G401 (cell line): ENCODE measurements around the gene RSPO1. TPM values are rescaled to one million over a fixed set of nuclear protein-coding genes. Genes with fewer than 3 reads are reported as not detected.
"Not testable (repeated sequence)": the region's sequence is repeated elsewhere in the genome, so short reads cannot be mapped to it uniquely, and the experiment has no call there.

ENCODE experiments used
- DNase-seq: peaks from one replicate; pipeline ENCODE4 v3.0.0-alpha.2; 2015; ENCODE audit warnings: low spot score
- in situ Hi-C: cut with HindIII; loops from 2 replicates; pipeline ENCODE4 v1.10.0; 2016; ENCODE audit warnings: low sequenced_read_pairs, mixed read lengths
- total RNA-seq: library from RNA; depleted of rRNA; stranded (reverse); fragments of >200 nt; shearing (Covaris generic); gene quantifications from 2 replicates; pipeline ENCODE4 v1.2.3, GENCODE V29; 2014; rRNA removed

The RSPO1 gene, protein sequence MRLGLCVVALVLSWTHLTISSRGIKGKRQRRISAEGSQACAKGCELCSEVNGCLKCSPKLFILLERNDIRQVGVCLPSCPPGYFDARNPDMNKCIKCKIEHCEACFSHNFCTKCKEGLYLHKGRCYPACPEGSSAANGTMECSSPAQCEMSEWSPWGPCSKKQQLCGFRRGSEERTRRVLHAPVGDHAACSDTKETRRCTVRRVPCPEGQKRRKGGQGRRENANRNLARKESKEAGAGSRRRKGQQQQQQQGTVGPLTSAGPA
- total RNA-seq: 0.07 TPM in 1 of 2 replicates, not detected in the other

- in situ Hi-C loops: no loop called here
- DNase-seq: no peak
These were observed at the start of gene RSPO1 for GRCh38 chr1:37634244-37634991. TSS of gene RSPO1 (minus strand) at chr1:37634892. CDS start at chr1:37629661, 5,231 bp downstream.

- DNase-seq, in situ Hi-C loops: not testable (repeated sequence)
These were observed 49.5 kb upstream of the RSPO1 start for GRCh38 chr1:37684182-37684581.

DNA sequence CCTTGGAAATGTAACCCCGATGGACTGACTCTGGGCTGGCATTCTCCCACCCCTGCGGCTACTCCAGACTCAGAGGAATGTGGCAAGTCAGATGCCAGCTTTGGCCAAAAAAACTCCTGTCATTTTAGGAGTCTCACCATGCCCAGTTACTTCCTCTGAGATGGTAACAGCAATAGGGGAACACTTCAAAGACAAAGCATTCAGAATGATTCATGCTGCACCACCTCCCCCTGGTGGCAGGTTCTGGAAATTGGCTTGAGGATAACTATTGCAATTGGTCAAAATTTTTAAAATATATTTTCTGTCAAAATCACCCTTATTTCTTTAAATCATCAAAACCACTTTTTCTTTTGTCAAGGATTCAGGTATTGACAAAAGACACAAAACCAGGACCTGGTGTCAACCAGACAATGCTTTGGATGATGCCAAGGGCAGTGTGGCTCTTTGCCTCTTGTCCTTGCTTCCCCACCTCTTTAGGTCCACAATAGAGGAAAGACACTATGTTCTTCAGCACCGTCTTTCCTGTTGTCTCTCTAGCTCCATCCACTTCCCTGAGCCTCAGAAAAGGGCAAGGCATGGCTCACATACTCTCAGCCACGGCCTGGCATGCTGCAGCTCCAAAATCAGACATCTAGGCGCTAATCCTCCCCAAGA lies 47.8 kb upstream of the RSPO1 start:
- peak; percentile 65 for DNase-seq
- in situ Hi-C loops: no loop called here

DNA sequence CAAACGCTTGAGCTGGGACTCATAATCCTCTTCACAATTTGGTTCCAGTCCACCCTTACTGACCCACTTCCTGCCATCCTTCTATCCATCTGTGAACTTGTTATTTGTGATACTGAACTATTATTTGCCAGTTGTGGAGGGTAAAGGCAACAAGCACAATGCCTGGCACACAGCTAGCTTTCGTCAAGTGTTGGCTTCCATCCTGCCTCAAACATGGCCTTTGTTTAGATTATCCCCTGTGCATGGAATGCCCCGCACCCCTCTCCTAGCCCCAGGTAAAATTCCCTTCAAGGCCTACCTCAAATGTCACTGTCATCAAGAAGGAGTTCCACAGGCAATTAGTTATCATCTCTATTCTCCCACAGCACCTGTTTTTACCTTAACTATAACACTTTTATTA lies 46.2 kb upstream of the RSPO1 start:
- in situ Hi-C loops: no loop called here
- no peak for DNase-seq

GRCh38 chr1:37677808-37678207 lies 43.1 kb upstream of the RSPO1 start:
- in situ Hi-C loops: no loop called here
- DNase-seq: no peak

DNA sequence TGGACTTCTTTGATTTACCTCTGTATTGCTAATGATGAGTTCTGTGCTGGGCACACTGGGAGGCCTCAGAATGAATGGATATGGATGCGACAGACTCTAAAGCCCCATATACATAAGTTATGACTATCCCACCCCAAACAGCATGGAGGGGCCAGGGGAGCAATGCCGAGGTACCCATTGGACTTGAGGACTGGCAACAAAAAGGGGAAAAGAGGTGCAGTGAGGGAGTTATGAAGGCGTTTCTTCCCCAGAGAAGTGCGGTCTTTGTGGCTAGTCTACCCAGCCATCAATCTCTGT lies 42.4 kb upstream of the RSPO1 start:
- in situ Hi-C loops: no loop called here
- DNase-seq: no peak

DNA sequence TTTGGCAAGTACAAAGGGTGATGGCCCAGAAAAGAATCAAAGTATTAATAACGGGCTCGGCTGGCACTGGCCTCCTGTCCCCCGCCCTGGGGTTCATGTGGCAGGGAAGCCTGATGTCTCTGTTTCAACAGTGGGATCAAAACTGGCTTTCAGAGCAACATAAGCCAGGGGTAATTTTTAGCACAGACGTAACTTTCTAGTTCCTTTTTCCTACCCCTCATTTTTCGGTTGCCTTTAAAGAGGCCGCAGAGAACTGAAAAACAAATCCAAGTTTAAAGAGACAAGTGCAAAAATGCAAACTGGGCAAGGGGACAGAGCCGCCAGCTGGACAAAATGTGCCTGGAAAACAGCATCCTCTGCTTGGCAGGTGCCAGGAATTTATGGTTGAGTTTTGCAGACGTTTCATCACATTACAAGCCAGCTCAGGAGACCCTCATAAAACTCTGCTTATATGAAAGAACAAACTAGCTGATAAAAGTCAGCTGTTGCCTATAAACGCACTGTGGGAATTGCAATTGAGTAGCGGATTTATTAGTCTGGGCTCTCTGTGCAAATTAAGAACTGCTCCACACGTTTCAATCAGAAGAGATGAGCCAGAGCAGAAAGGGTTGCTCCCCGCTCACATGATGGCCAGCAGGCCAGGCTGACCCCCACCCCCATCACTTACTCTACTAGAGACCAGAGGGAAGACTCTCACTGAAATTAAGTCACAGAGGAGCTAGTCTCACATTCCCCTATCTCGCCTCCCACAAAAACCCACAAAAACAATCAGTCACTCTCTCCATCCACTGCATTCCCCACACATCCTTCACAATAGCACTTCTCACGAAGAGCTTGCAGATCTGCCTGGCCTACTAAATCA lies 41.8 kb upstream of the RSPO1 start:
- no peak for DNase-seq
- in situ Hi-C loops: no loop called here

GRCh38 chr1:37673920-37674319 lies 39.2 kb upstream of the RSPO1 start:
- no peak for DNase-seq
- in situ Hi-C loops: no loop called here

DNA sequence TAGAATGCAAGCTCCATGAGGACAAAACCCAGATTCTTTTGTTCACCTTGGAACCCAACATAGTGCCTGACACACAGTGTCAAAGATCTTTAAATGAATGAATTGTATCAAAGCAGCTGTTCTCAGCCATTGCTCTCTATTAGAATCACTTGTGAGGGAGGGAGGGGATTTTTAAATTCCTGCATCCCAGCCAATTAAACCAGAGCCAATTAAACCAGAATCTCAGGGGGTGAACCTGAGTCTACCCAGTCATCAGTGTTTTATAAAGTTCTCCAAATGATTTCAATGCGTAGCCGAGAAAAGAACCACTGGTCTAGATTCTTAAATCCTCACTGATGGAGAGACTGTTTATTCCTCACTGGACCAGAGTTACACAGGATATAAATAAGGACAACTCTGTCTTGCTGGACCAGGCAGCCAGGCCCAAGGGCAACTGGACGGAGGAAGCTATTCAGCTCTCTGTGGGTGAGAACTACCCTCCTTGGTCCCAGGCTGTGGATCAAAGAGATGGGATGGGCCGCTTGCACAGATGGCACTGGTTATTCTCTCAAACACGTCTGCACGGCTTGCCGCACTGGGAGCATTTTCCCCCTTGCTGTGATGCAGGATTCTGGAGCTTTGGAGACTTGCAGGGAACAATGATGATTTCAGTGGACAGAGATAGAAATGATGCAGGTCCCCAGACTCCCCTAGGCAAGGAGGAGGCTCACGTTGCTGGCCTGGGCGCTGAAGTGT lies 37.6 kb upstream of the RSPO1 start:
- in situ Hi-C loops: no loop called here

GRCh38 chr1:37671261-37671660 lies 36.6 kb upstream of the RSPO1 start:
- in situ Hi-C loops: no loop called here
- DNase-seq: no peak

More for the DNA sequence above, 37.6 kb upstream of the RSPO1 start:
- DNase-seq: no peak

DNA sequence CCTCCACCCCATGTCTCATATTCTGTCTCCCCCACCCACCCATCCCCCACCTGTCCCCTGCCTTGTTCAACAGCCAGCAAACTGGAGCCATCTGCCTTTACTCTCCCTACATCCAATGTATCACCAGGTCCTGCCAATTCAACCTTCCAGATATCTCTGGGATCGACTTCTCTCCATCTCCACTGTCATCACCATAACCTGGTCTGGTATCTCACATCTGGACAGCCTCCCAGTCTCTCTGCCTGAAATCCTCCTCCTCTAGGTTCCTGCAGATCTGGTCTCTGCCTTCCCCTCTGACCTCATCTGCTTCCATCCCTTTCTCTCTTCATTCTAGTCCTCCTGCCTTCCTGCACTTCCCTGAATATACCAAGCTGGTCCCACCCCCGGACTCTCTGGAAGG lies 35.4 kb upstream of the RSPO1 start:
- in situ Hi-C loops: no loop called here

GRCh38 chr1:37667023-37667671 lies 32.5 kb upstream of the RSPO1 start:
- in situ Hi-C loops: no loop called here
- DNase-seq: no peak

More for the DNA sequence above, 35.4 kb upstream of the RSPO1 start:
- DNase-seq: no peak

- in situ Hi-C loops: no loop called here
- peak; percentile 58 for DNase-seq
These were observed 31.7 kb upstream of the RSPO1 start for GRCh38 chr1:37666241-37666867.

GRCh38 chr1:37663426-37664000 lies 28.8 kb upstream of the RSPO1 start:
- no peak for DNase-seq
- in situ Hi-C loops: no loop called here

GRCh38 chr1:37662031-37662755 lies 27.5 kb upstream of the RSPO1 start:
- DNase-seq: no peak
- in situ Hi-C loops: no loop called here

DNA sequence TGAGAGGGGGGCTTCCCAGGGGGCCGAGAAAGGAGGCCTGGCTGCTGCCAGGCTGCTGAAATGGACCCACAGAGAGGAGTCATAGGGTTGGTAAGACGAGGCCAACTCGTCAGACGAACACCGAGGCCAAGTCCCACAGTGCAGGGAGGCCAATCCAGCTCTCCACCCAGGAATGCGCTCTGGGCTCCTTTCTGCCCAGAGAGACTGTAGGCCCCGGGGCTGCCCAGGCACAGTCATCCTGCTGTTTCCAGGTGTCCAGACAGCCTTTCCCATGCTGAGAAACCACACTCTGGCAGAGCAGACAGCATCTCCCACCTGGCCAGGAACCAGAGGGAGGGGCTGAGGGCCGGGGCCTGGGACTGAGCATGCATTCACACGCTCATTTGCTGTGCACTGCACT lies 26.7 kb upstream of the RSPO1 start:
- in situ Hi-C loops: no loop called here
- DNase-seq: no peak

DNA sequence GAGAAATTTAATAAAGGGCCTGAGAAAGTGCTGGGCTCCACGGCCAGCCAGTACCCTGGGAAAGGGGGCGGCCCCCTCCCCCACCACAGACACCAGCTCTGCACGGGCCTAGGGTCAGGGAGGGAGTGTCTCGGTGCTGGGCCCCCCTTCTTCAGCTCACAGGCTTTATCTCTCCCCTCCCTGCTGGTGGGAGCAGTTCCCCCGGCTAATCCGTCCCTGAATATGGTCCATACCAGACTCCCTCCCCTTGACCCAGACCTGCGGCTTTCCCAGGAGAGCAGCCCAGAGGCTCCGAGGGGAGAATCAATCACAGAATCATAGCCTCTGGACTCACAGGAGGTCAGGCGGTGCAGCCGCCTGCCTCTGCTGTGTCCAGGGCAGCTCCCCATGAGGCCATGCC lies 26.0 kb upstream of the RSPO1 start:
- in situ Hi-C loops: no loop called here
- no peak for DNase-seq
